Measurements from ENCODE around the gene AMBRA1. TPM values are rescaled to one million over a fixed set of nuclear protein-coding genes. Genes with fewer than 3 reads are reported as not detected.

The AMBRA1 gene
- total and polyA plus RNA-seq, 2 of the 8 experiments (the other 6 are each of a cell fraction or from before 2014, with no cell fraction given): 14.2 to 37.4 TPM

DNA sequence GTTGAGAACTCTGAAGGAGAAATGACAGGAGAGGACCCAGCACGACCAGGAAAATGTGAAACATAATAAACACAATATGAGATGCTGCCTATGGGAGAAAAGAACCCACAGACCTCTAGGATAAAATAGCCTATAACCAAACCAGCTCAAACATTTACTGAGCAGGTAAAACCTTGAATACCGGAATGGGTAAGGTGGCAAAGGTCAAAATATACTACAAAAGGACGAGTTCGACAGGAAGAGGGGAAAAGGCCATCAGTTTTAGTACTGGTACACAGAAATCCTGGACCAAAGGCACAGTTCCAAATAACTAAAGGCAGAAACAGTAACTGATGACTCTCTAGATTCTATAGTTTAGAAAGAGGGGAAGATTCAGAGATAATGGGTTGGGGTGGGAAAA is 96.3 kb downstream of the AMBRA1 start (continued):
- TF ChIP-seq, protein P1, sequence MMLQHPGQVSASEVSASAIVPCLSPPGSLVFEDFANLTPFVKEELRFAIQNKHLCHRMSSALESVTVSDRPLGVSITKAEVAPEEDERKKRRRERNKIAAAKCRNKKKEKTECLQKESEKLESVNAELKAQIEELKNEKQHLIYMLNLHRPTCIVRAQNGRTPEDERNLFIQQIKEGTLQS (IDR thresholded peaks at IDR 0.05; ENCODE audit: insufficient read depth, low read depth, low read length): no peak
- TF ChIP-seq GTF2F1 (IDR thresholded peaks at IDR 0.05; ENCODE audit: borderline replicate concordance, low read depth, low read length) (no peak), EZH2 (IDR thresholded peaks at IDR 0.05; ENCODE audit: low read depth, low read length, severe bottlenecking) (no peak), TEAD4 (IDR thresholded peaks at IDR 0.05; ENCODE audit: low read depth, low read length) (no peak), FOSL1 (IDR thresholded peaks at IDR 0.05; ENCODE audit: insufficient read depth, low read depth, low read length) (no peak), SIRT6 (IDR thresholded peaks at IDR 0.05; ENCODE audit: low read length) (no peak)
- TF ChIP-seq, protein P2, sequence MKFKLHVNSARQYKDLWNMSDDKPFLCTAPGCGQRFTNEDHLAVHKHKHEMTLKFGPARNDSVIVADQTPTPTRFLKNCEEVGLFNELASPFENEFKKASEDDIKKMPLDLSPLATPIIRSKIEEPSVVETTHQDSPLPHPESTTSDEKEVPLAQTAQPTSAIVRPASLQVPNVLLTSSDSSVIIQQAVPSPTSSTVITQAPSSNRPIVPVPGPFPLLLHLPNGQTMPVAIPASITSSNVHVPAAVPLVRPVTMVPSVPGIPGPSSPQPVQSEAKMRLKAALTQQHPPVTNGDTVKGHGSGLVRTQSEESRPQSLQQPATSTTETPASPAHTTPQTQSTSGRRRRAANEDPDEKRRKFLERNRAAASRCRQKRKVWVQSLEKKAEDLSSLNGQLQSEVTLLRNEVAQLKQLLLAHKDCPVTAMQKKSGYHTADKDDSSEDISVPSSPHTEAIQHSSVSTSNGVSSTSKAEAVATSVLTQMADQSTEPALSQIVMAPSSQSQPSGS (IDR thresholded peaks at IDR 0.05; ENCODE audit: low read length): no peak

Measured in H1 (cell line).